GM19452 (cell line): Measurements from ENCODE around the gene SIK2.
"Not testable (repeated sequence)": the region's sequence is repeated elsewhere in the genome, so short reads cannot be mapped to it uniquely, and the experiment has no call there.

Experiments used
- ATAC-seq: cut with Tn5 transposase; IDR thresholded peaks from one replicate; pipeline ENCODE4 v1.9.1; 2021; ENCODE audit not compliant: unreplicated experiment

SIK2 gene

DNA sequence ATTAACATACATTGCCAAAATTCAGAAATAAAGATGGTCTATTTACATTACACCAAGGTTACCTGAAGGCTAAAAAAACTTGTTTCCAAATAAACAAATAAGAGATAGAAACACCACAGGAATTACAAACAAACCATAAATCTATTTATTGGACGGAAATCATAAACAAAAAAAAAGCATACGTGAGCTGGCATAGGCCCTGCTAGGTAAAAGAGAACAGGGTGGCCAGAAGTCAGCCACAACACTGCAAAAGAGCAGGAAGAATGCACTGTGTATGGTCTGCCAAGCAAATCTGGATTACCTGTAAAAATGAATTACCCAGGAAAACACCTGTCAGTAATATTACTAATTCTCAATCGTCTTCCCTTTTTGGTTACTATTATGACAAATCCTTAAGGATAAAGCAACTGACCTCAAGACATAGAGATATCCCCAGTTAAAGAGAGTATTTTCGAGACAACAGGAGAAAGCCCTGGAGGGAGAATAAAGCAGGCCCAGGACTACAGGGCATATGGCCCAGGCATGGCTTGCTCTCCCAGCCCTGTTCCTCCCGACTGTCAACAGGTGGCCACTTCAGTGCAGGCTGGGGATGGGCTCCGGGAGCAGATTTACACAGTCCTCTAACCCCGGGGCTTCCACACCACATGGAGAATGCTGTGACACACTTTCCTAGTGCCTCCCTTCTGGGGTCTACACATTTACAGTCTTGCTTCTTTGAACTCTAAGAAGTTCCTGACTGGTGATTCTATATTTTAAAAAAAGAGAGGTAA is 146.0 kb downstream of the SIK2 start:
- no peak for ATAC-seq

DNA sequence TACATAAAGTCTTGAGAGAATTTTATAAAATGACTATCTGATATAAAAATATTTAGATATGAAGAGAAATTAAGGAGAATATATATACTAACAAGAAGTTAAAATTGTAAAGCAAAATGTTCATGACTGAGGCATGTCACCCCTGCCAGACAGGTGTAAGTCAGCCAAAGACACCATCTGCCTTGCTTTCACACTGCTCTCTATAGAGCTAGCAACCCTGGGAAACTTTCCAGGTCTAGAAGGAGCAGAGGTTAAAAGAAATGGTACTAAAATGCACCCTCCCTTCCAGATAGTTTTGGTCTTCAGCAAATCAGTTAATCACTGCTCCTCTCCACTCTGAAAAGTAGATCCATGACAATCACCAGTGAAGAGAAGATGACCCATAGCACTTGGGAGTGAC is 147.4 kb downstream of the SIK2 start:
- no peak for ATAC-seq

DNA sequence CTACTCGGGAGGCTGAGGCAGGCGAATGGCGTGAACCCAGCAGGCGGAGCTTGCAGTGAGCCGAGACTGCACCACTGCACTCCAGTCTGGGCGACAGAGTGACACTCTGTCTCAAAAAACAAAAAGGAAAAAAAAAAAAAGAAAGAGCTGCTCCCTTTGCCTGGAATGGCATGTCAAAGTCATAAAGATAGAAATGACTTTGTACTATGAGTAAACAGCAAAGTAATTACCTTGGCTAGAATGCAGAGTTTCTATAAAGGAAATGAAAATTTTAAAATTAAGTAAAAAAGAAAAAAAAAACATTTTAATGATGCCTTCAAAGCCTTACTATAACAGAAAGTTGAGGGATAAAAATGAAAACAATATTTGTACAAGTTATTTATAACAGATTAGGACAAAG is 153.8 kb downstream of the SIK2 start:
- ATAC-seq, result no peak

DNA sequence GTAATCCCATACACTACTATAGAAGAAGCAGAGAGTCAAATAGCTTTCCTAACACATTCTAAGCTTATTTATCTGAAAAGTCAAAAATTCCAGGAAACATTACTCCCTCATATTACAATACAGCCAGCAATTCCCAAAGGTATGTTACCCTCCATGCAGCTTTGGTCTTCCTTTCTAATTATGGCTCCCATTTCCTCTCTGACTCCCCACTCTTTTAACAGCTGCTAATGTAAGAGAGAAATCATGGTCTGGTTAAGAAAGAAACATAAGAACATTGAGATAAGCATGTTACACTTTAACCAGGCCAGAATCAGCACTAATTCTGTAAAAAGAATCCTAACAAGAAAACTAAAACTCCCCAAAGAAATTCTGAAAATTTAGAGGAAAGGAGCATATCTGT is 157.1 kb downstream of the SIK2 start:
- no peak for ATAC-seq

DNA sequence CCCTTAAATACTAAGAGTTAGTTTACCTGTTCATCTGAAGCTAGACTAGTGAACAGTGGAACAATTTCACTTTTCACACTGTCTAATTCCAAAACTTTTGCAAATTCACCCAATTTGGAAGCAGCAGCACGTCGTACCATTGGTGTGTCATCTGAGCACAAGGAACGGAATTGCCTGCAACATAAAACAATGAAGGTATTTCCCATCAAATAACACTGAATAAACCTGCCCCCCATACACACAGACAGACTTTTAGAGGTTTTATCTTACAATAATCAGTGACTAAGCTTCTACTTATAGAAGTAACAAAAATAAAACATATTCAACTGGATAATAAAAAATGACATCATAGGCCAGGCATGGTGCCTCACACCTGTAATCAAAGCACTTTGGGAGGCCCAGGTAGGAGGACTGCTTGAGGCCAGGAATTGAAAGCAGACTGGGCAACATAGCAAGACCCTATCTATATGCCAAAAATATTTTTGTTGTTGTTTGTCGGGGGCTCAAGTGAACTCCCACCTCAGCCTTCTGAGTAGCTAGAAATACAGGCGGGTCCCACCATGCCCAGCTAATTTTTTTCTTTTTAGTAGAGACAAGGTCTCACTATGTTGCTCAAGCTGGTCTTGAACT is 157.6 kb downstream of the SIK2 start:
- ATAC-seq, result no peak

DNA sequence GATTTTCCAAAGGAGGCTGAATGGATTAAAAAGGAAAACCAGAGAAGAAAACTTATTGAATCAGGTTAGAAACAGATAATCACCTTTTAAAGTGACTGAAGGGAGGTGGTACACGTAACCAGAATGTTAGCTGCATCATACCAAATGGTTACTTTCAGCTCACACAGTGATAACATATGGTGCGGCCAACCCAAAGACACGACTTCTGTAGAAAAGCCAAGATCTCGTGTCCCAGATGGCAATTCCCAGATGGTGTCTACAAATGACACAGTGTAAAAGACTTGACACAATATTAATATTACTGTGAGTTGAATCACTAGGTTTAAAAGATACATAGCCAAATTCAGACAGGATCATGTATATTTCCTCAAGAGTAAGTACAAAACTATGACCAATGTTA is 158.8 kb downstream of the SIK2 start:
- no peak for ATAC-seq

DNA sequence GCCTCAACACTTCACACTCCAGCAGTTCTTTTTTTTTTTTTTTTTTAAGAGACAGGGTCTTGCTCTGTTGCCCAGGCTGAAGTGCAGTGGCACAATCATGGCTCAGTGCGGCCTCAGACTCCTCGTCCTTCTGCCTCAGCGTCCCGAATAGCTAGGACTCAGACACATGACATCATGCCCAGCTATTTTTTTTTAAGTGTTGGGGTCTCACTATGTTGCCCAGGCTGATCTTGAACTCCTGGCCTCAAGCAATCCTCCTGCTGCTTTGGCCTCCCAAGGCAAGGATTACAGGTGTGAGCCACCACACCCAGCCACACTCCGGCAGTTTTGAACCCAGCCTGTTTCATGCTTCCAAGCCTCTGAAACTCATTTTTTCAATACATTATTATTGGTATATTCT is 160.3 kb downstream of the SIK2 start:
- ATAC-seq, result no peak

DNA sequence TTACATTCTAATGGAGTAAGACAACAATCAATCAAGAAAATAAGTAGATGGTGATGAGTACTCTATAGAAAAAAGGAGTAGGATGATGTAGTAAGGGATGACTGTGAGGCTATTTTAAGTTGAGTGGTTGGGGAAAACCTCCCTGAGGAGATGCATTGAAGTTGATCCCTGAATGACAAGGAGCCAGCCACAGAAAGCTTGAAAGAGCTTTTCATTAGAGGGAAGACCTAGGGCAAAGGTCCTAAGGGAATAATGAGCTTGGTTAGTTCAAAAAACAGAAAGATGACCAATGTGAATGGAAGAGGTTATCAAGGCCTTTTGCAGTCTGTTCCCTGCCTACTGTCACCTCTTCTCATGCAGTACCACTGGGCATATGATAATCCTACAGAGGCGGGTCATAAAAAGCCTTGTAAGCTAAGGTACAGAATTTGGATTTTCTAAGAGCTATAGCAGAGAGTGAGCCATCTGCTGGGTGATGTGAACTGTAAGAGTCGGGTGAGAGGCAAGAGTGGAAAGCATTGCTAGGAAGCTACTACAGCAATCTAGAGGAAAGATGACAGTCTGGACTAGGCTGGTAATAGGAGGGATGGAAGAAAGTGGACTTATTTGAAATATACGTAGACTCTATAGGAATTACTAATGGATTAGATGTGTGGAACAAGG is 160.9 kb downstream of the SIK2 start:
- no peak for ATAC-seq

DNA sequence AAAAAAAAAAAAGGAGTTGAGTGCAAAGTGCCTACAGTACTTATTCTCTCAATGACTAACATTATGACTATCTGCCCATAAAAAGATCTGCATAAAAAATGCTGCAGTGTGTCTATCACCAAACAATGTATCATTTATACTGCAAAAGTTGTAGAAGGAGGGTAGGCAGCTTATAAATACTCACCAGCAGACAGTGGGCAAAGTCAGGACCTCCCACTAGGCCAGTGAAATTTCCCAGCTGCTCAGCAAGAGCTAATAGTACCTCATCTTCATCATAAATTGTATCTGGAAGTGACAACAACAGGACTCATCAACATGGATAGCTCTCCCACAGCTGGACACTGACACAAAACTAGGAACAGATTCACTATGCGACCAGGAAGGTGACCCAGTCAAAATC is 162.4 kb downstream of the SIK2 start:
- ATAC-seq, result no peak

DNA sequence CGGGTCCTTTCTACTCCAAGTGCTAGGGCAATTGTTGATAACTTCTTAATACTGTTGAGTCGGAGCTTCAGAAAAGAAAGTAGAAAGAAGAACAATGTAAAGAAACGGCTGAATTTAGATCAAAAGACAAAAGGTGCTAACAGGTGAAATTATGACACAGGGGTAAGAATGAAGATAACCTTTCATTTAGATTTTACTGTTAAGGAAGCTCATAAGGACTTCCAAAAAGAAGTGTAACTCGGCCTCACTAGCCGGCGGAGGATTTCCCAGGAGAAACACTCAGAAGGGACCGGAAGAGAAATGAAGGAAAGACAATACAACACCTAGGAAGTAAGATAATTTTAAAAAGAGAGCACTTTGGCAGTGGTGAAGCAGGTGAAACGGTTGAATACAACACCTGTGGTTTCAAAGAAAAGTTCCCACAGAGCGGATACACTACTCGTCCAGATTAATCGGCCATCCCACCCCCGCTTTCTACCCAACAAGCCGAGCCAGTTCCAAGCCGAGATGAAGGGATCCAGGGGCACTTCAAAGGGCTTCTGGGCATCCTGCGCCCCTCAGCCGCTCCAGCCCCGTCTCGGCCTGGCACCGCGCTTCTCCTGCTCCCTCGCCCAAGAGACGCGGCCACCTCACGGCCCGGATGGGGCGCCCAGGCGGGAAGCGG is 163.2 kb downstream of the SIK2 start:
- peak; percentile 43 for ATAC-seq

DNA sequence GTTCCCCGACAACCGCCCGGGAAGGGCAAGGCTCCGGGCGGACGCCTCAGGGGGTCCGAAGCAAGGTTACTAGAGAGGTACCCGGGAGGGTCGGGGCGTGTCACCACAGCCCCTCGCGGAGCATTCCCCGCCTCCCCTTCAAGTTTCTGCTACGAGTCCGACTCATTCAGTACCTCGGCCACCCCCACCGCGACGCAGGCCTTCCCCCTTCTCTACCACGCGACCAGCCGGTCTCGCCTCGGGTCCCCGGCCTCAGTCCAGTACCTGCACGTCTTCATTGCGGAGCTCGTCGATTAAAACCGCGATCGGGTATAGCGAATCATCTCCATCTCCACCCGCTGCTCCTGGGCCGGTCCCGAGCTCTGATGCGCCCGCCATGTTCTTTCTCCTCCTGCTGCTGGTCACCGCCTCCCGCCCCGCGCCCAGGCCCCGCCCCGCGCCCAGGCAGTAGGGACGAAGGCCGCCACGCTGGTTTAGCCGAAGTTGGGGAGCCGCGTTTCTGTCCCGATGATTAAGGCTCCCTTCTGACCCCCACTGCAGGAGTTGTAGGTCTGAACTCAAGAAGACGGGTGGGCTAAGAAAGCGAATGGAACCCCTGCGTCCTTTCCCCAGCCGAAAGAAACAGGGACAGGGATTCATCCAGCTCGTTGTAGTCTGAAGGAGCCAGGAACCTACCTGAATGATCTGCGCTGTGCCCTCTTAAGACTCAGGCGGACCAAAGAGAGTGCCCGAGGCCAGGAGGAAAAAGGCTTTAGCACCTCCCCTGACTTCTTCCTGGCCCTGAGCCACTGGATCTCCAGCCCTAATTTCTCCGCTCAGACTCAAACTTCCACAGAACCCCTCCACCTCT is 164.0 kb downstream of the SIK2 start, which contains the start of gene PPP2R1B:
Gene PPP2R1B, minus strand, starts transcription at position 406 of the 850 bp plus-strand sequence. Its CDS starts 28 bp downstream, at position 378.
- ATAC-seq, result peak; percentile 89

DNA sequence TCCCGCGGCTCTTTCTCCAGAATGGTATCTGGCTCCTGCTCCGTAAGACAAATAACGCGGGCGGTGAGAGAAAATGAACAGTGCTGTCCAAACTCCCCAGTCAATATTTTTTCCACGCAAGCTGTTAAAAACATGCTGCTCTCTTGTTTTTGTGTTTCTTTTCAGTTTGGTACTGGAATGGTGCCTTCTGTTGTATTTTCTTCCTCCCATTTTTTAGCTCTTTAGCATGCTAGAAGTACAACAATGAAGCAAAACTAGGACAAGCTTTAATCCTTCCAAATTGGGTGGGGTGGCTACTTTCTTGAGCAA is 164.5 kb downstream of the SIK2 start:
- ATAC-seq, result no peak

DNA sequence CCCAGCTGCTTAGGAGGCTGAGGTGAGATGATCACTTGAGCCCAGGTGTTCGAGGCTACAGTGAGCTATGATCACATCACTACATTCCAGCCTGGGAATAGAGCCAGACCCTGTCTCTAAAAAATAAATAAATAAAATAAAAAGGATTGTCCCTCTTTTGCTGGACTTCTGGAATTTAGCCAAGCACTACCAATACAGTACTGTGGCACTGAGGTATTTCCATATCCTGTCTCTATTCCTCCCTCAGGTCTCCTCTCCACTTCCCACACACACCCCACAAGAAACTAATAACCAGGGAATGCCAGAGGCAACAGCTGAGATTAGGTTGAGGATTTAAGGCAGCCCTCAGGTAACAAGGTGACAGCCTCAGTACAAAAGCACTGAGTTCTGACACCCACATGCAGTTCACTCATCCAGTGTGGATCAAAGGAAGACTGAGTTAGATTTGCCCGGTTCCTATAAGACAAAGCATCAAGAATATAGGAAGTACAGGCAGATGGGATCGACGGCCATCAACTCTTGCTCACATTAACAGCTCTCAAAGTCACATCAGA is 168.4 kb downstream of the SIK2 start:
- no peak for ATAC-seq

DNA sequence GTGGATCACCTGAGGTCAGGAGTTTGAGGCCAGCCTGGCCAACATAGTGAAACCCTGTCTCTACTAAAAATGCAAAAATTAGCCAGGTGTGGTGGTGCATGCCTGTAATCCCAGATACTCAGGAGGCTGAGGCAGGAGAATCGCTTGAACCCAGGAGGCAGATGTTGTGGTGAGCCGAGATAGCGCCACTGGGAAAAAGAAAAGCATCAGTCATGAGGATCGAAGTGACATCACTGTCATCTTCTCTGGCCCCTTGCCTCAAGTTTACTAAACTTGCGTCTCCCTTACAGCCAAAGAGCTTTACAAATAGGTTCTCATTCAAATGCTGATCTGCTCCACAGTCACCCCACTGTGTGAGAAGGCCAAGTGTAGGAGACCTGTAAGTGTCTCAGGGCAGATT is 169.0 kb downstream of the SIK2 start:
- not testable (repeated sequence) for ATAC-seq

DNA sequence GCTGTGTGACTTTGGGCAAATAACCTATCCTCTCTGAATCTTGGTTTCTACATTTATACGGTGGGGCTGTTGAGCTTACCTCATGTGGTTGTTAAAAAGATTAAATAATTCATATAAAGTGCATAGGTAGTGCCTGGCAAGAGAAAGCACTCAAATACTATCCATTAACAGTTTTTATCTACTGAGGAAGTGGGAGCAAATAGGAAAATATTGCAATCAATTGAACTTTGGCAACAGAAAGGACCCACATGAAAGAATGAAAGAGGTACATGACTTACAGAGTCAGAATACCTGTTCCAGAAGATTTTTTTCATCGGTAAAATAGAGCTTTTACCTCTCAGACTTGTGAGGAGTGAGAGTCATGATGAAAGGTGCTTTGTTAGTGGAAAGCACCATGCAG is 170.3 kb downstream of the SIK2 start:
- ATAC-seq, result no peak

DNA sequence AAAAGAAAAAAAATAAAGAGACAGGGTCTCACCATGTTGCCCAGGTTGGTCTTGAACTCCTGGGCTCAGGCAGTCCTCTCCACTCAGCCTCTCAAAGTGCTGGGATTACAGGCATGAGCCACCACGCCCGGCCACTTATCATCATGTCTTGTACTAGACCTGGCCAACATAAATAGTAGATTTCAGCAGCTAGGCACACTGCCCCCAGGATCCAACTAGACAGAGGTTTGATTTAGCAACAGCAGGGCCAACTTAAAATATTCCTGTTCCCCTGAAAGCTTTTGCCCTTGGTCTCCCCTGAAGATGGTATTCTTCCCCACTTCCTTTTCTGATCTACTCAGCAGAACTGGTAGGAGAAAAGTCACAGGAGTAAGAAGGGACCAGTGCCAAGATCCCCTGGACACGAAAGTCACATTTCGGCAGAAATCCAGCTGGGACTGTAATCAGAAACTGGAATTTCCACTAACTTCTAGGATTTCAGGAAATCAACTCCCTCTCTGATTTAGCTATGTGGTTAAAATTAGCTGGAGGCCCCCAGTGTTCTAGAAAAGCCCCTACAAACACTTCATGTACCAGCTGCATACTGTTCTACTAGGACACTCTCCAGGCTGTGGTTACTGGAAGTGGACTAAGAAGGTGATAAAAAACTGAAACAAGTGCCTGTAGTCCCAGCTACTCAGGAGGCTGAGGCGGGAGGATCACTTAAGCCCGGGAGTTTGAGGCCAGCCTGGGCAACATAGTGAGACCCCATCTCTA is 172.9 kb downstream of the SIK2 start:
- no peak for ATAC-seq

DNA sequence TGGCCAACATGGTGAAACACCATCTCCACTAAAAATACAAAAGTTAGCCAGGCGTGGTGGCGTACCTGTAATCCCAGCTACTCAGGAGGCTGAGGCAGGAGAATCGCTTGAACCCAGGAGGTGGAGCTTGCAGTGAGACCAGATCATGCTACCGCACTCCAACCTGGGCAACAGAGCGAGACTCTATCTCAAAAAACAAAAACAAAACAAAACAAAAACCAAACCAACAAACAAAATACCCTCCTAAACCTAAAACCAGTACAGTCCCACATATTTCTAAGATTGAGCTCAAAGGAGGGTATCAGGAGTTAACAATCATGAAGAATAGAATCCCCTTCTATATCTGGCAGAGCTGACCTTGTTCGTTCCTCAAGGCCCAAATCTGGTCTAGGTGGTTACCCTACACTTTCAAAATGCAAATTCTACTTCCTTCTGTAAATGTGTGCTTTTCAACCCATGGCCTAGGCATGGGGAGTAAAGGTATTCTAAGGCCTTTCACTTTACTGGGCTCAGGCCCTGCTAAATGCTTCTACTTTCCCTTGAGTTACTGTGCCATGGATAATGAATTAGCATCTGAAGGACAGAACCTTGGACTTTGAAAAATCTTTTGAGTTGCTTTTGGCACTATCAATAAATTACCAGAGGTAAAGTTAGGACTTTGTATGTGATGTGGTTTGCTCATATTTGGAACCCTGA is 174.3 kb downstream of the SIK2 start:
- peak; percentile 95 for ATAC-seq

DNA sequence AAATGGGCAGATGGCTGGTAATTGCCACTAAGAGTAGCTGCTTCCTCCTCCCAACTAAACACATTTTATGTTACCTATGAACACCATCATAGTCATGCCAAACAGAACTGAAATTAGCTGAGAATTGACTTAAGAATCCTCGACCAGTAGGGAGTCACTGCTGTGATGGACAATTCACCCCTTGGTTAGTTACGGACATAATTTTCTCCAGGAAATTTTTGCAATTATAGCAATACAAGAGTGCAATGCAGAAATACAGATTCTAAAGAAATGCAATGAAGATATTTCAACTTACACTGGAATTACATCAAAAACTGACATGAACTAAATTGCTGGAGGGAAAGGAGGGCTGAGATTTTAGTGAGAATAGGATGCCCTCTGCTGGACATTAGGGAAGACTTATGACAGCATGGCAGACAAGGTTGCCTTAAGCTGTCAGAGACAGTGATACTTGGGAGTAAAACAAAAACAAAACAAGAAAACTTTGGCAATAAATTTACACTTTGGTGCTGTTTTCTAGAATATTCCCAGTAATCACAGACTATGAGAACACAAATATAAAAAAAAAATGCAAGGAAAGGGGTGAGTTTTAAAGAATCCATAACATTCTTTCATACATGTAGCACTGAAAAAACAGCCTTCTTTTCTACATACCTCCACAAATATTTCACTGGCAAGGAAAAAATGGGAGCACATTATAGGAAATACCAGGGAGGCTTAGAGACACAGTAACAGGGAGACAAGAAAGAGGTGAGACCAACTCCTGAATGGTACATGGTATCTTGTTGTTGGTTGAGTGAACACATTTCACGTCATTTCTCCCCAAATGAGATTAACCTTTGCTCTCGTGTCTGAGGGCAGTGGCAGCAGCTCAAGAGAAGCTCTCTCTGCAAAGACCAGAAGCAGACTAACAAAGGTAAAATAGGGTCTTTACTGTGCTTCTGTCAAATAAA is 175.1 kb downstream of the SIK2 start:
- ATAC-seq, result peak; percentile 66
